Aorta (tissue), 5 donors: ENCODE results near the gene SLC17A5. TPM values are rescaled to one million over a fixed set of nuclear protein-coding genes. Genes with fewer than 3 reads are reported as not detected.

Source experiments
- ATAC-seq: fragments of 200-7000 bp; cut with Tn5 transposase; one replicate; pipeline ENCODE4 v1.9.1; 2022; ENCODE audit warnings: moderate library complexity; ENCODE audit not compliant: low FRiP score
- DNase-seq, 2 donors: peaks; one replicate each; pipeline ENCODE4 v3.0.0-alpha.2; 2020
- H3K27ac ChIP-seq, 2 donors: one replicate each; pipeline ENCODE4 v1.5.1; 2013; ENCODE audit warnings: low read length in 2 of 2, mild to moderate bottlenecking in 2 of 2, moderate library complexity in 2 of 2, control low read depth in 1 of 2, inconsistent platforms in 1 of 2, low read depth in 1 of 2
- H3K27me3 ChIP-seq, 2 donors: one replicate each; pipeline ENCODE4 v1.6.1; 2013; ENCODE audit warnings: control low read depth in 1 of 2, low read length in 1 of 2, mild to moderate bottlenecking in 1 of 2, moderate library complexity in 1 of 2; ENCODE audit not compliant: insufficient read depth in 2 of 2, control insufficient read depth in 1 of 2
- H3K36me3 ChIP-seq, 2 donors: one replicate each; pipeline ENCODE4 v1.6.1; 2013; ENCODE audit warnings: control low read depth in 1 of 2, low read length in 1 of 2, mild to moderate bottlenecking in 1 of 2; ENCODE audit not compliant: insufficient read depth in 2 of 2, control insufficient read depth in 1 of 2
- H3K4me1 ChIP-seq, 2 donors: one replicate each; pipeline ENCODE4 v1.6.1; 2013; ENCODE audit warnings: low read length in 2 of 2, control low read depth in 1 of 2, mild to moderate bottlenecking in 1 of 2, moderate library complexity in 1 of 2; ENCODE audit not compliant: insufficient read depth in 2 of 2, control insufficient read depth in 1 of 2
- H3K4me3 ChIP-seq, 2 donors: one replicate each; pipeline ENCODE4 v1.5.1; 2013; ENCODE audit warnings: low read length in 2 of 2, control low read depth in 1 of 2, mild to moderate bottlenecking in 1 of 2
- H3K9me3 ChIP-seq: one replicate; pipeline ENCODE4 v1.6.1; 2013; ENCODE audit warnings: mild to moderate bottlenecking, low read length; ENCODE audit not compliant: control insufficient read depth
- WGBS, 2 donors: extraction: QIAGEN DNeasy Blood & Tissue Kit; methylation state at CpG; one replicate each; pipeline ENCODE4 v1.1.7; 2013; 5-methylcytosine and 5-hydroxymethylcytosine counted together
- intact Hi-C, 2 donors: fragments of 100-400 bp; cut with DNase I; formaldehyde crosslinking; loops; one replicate each; pipeline versions ENCODE4 v1.14.2 to v1.15.0; 2022
- polyA plus RNA-seq, 2 donors: library from polyadenylated mRNA; stranded (reverse); fragments of 200-250 nt; gene quantifications; one replicate each; pipeline ENCODE4 v1.2.3, GENCODE V29; 2013
- total RNA-seq, 2 donors: library from RNA; stranded (reverse); fragmentation: NEBNext Ultra II Directional; extraction: Animal tissue kit (Norgen Biotek cat#: 25700); gene quantifications; one replicate each; pipeline ENCODE4 v1.2.1, GENCODE V29; 2021
- donor health status: healthy with polysubstance abuse.
- donor health status: Bipolar disorder and iron deficiency.
- donor health status: DM: no; HTN: no; CAD: no.
- donor health status: DM: no; HTN: no; CAD: no.
- donor health status: DM: yes; HTN: yes; CAD: no.

SLC17A5 gene
- total and polyA plus RNA-seq, 4 donors: 10.7 to 22.4 (median 16.4) TPM

DNA sequence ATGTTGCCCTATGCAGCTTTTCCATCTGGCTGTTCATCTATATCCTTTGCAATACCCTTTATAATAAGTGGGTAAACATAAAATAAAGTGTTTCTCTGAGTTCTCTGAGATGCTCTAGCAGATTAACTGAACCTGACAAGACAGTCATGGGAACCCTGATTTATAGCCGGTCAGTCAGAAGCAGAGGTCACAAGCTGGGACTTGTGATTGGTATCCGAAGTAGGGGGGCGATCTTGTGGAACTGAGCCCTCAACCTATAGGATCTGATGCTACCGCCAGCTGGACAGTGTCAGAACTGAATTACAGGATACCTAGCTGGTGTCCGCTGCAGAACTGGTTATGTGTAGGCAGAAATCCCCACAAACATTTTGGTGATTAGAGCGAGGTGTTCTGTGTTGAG, 39.0 kb downstream of the SLC17A5 start:
- Histone ChIP-seq H3K27me3 (no peaks in the 10 kb centered on the region), H3K9me3 (no peaks in the 10 kb centered on the region), H3K4me3 (no peak overlapping the region), H3K4me1 (no peaks in the 10 kb centered on the region), H3K27ac (no peak overlapping the region), H3K36me3 (peaks cover 4 to 7% of the 10 kb centered on the region in 2 donors)
- 78 to 91% methylated on average over 6 of the region's 6 CpGs for WGBS, 2 donors
- ATAC-seq: no peak
- intact Hi-C loops: no loop called here
- no peak for DNase-seq

DNA sequence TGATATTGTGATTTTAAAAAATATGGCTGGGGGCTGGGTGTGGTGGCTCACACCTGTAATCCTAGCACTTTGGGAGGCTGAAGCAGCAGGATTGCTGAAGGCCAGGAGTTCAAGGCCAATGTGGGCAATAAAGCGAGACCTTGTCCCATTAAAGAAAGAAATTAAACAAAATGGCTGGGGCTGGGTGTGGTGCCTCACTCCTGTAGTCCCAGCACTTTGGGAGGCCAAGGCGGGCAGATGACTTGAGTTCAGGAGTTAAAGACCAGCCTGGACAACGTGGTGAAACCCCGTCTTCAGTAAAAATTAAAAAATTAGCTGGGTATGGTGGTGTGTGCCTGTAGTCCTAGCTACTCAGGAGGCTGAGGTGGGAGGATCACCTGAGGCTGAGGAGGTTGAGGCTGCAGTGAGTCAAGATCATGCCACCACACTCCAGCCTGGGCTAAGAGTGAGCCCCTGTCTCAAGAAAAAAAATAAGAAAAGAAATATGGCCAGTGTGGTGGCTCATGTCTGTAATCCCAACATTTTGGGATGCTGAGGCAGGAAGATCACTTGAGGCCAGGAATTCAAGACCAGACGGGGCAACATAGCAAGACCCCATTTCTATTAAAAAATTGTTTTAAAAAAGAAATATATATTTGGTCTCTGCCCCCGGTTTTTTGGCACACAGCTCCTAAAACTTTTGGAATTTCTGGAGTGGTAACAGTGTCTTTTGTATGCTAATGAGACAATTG, 39.8 kb downstream of the SLC17A5 start:
- Histone ChIP-seq H3K4me3 (no peak overlapping the region), H3K27ac (no peak overlapping the region), H3K9me3 (no peaks in the 10 kb centered on the region), H3K27me3 (no peaks in the 10 kb centered on the region), H3K4me1 (no peaks in the 10 kb centered on the region), H3K36me3 (peaks cover 4 to 12% of the 10 kb centered on the region in 2 donors)
- DNase-seq (no peak), ATAC-seq (no peak)
- intact Hi-C loops: no loop called here
- WGBS, 2 donors: 80 to 94% methylated on average over 6 of the region's 6 CpGs

DNA sequence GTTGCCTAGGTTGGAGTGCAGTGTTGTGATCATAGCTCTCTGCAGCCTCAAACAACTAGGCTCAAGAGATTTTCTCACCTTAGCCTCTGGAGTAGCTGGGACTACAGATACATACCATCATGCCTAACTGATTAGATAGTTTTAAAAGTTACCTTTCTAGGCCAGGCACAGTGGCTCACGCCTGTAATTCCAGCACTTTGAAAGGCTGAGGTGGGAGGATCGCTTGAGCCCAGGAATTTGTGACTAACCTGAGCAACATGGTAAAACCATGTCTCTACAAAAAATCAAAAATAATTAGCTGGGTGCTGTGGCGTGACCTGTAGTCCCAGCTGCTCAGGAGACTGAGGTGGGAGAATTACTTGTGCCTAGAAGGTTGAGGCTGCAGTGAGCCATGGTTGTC, 41.2 kb downstream of the SLC17A5 start:
- no peaks in the 10 kb centered on the region for H3K4me1 ChIP-seq
- intact Hi-C loops: no loop called here
- H3K9me3 ChIP-seq: no peaks in the 10 kb centered on the region
- no peaks in the 10 kb centered on the region for H3K27me3 ChIP-seq
- no peak overlapping the region for H3K4me3 ChIP-seq
- H3K36me3 ChIP-seq: peaks cover 6 to 12% of the 10 kb centered on the region in 2 donors
- no peak for DNase-seq
- ATAC-seq: no peak
- H3K27ac ChIP-seq: no peak overlapping the region
- whole genome bisulfite sequencing, 2 donors: 70 to 90% methylated on average over 3 of the region's 3 CpGs

DNA sequence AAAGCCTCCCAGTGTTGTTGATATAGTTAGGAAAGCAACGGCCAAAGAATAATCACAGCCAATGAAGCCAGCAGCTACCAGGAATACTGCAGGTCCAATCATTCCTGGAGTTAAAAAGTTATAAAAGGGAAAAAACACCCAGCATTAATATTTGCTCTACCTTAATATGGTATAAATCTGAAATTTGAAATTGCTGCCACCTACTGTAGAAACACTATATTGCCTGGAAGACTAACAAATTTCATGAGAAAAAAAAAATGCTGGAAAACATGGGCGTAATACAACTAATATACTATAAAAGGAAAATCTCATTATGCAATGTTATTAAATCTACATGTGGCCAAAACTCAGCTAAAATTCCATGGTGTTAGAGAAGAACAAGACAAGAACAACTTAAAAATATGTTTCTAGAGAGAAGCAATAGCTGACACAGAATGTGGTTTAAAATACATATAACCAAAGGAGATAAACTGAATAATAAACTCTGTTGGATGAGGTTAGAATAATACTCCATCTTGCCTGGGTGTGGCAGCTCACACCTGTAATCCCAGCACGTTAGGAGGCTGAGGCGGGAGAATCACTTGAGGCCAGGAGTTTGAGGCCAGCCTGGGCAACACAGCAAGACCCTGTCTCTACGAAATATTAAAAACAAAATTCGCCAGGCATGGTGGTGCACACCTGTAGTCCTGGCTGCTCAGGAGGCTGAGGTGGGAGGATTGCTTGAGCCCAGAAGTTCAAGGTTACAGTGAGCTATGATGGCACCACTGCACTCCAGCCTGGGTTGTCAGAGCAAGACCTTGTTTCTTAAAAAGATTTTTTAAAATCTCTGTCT, 43.1 kb downstream of the SLC17A5 start:
- Histone ChIP-seq H3K27ac (peak overlapping the region in 1 of 2 donors; percentile 2), H3K4me1 (no peaks in the 10 kb centered on the region), H3K36me3 (peaks cover 6 to 9% of the 10 kb centered on the region in 2 donors), H3K4me3 (no peak overlapping the region), H3K27me3 (no peaks in the 10 kb centered on the region), H3K9me3 (no peaks in the 10 kb centered on the region)
- DNase-seq: no peak
- intact Hi-C loops: loop anchor here (2.0 kb wide), 1 partner anchor 96 kb away; no protein-coding TSS in a partner anchor
- ATAC-seq: peak; percentile 65
- 52 to 57% methylated on average over 6 of the region's 6 CpGs for WGBS, 2 donors

DNA sequence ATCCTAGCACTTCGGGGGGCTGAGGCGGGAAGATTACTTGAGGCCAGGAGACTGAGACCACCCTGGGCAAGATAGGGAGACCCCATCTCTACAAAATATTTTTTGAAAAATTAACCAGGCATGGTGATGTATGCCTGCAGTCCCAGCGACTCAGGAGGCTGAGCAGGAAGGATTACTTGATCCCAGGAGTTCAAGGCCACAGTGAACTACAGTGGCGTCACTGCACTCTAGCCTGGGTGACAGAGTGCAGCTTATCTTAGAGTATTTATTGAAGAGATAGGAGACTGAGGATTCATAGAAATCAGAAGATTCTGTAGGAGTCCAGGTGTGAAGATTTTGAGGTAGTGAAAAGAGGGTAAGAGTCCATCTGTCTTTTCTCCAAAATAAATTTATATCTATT, 45.0 kb downstream of the SLC17A5 start:
- WGBS, 2 donors: 89 to 95% methylated on average over 4 of the region's 4 CpGs
- DNase-seq (no peak), ATAC-seq (no peak)
- Histone ChIP-seq H3K4me3 (no peak overlapping the region), H3K27me3 (no peaks in the 10 kb centered on the region), H3K36me3 (peaks cover 5 to 8% of the 10 kb centered on the region in 2 donors), H3K9me3 (no peaks in the 10 kb centered on the region), H3K4me1 (no peaks in the 10 kb centered on the region), H3K27ac (no peak overlapping the region)
- intact Hi-C loops: no loop called here

DNA sequence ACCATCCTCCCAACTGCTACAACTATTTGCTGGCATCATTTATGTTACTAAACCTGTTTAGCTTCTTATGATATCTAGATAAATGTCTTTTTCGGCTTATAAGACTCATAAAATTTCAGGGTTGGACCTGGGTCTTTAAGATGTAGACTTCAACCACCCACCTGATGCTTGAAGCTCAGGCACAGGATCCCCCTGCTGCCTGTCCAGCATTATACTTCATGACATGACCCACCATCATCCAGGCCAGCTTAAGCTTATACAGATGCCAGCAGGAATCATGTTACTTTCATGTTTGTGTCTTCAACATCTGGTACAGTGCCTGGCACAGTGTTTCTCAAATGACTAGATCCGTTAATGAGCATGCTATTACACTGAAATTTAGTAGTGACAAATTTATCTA, 47.4 kb downstream of the SLC17A5 start:
- Histone ChIP-seq H3K36me3 (peaks cover 4 to 8% of the 10 kb centered on the region in 2 donors), H3K4me3 (no peak overlapping the region), H3K27ac (no peak overlapping the region), H3K4me1 (no peaks in the 10 kb centered on the region), H3K9me3 (no peaks in the 10 kb centered on the region), H3K27me3 (no peaks in the 10 kb centered on the region)
- DNase-seq: no peak
- no peak for ATAC-seq
- WGBS, 2 donors: 84 to 88% methylated on average over 2 of the region's 2 CpGs
- intact Hi-C loops: no loop called here

DNA sequence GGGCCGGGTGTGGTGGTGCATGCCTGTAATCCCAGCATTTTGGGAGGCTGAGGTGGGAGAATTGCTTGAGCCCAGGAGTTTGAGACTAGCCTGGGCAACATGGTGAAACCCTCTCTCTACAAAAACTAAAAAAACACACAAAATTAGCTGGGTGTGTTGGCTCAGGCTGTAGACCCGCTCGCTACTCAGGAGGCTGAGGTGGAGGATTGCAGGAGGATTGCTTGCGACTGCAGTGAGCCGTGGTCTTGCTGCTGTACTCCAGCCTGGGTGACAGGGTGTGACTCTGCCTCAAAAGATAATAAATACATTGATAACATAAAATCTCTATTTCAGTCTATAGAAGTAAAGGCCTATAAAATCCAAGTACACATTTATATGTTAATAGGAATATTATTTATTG, 49.3 kb downstream of the SLC17A5 start:
- no peak for ATAC-seq
- no peak for DNase-seq
- 85 to 93% methylated on average over 5 of the region's 5 CpGs for WGBS, 2 donors
- no peaks in the 10 kb centered on the region for H3K4me1 ChIP-seq
- no peak overlapping the region for H3K4me3 ChIP-seq
- no peaks in the 10 kb centered on the region for H3K9me3 ChIP-seq
- H3K27ac ChIP-seq: no peak overlapping the region
- H3K27me3 ChIP-seq: no peaks in the 10 kb centered on the region
- intact Hi-C loops: no loop called here
- H3K36me3 ChIP-seq: peaks cover 4 to 5% of the 10 kb centered on the region in 2 donors

DNA sequence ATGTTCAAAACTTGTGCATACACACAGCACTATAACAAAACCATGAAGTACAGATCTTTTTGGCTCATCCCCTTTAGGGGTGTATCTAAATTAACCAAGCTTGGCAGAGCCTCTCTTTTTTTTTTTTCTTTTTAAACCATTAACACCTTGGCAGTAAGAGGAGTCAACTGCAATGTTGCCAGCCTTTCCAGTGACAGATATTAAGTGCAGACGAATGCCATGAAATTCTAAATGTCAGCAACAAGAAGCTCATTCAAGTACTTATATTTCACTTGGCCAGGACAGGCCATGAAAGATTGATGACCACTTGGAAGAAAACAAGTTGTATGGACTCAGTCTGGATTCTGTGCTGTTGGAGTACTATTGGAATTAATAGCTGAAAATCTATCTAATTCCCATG, 49.8 kb downstream of the SLC17A5 start:
- Histone ChIP-seq H3K4me1 (no peaks in the 10 kb centered on the region), H3K27ac (no peak overlapping the region), H3K9me3 (no peaks in the 10 kb centered on the region), H3K4me3 (no peak overlapping the region), H3K36me3 (peaks cover 3 to 4% of the 10 kb centered on the region in 2 donors), H3K27me3 (no peaks in the 10 kb centered on the region)
- ATAC-seq (no peak), DNase-seq (no peak)
- WGBS, 2 donors: 7 to 20% methylated on average over 1 of the region's 1 CpG
- intact Hi-C loops: no loop called here
